K562 treated with DMSO at 1 percent for 48 hours (cell line): ENCODE measurements around the gene OXER1. TPM values are rescaled to one million over a fixed set of nuclear protein-coding genes. Genes with fewer than 3 reads are reported as not detected.

Source experiments
- total RNA-seq: library from RNA; unstranded; fragments of 300-600 nt; gene quantifications from 2 replicates; pipeline ENCODE4 v1.2.3, GENCODE V29; 2022; ENCODE audit warnings: low replicate concordance; ENCODE audit errors: extremely low read depth

The OXER1 gene
- total RNA-seq: not detected in 2 replicates

GRCh38 chr2:42764096-42764495, at the start of gene OXER1:
Gene OXER1 (minus strand): TSS chr2:42764135. CDS start chr2:42764062, 73 bp downstream.

GRCh38 chr2:42792583-42793333, 28.8 kb upstream of the OXER1 start, which contains the start of gene HAAO:
Gene HAAO (minus strand): TSS chr2:42792583. CDS start chr2:42792536, 47 bp downstream.

Other genes with a start within 250 kb of the OXER1 start
- 308 TPM in 1 of 2 replicates, not detected in the other for gene MTA3, start 195.5 kb downstream of the OXER1 start, total RNA-seq
- not detected in 2 replicates for gene HAAO, start 28.4 kb upstream of the OXER1 start, total RNA-seq